OCI-LY3 (cell line): ENCODE measurements around the gene COQ8A.

Experiments used
- CTCF ChIP-seq: fragments of 200-600, 300-600 bp; sonication (generic); IDR thresholded peaks from 2 replicates; pipeline ENCODE4 v1.5.1; 2014; ENCODE audit warnings: antibody characterized with exemption, low read length, low read depth
- EZH2phosphoT487 ChIP-seq: fragments of 200-600 bp; shearing (Covaris generic); IDR thresholded peaks from 2 replicates; pipeline ENCODE4 v1.6.1; 2018; ENCODE audit warnings: antibody characterized with exemption, mixed run types, low read depth

GRCh38 chr1:226977643-226978431 lies 37.7 kb downstream of the COQ8A start:
- TF ChIP-seq CTCF: no peak
- no peak for TF ChIP-seq EZH2phosphoT487
